ENCODE data around the gene PTPRM. TPM values are rescaled to one million over a fixed set of nuclear protein-coding genes. Genes with fewer than 3 reads are reported as not detected.
"Not testable (repeated sequence)": the region's sequence is repeated elsewhere in the genome, so short reads cannot be mapped to it uniquely, and the experiment has no call there.

PTPRM gene
- total and polyA plus RNA-seq, 2 experiments from 2014 or later: 30.9 to 62.8 TPM

DNA sequence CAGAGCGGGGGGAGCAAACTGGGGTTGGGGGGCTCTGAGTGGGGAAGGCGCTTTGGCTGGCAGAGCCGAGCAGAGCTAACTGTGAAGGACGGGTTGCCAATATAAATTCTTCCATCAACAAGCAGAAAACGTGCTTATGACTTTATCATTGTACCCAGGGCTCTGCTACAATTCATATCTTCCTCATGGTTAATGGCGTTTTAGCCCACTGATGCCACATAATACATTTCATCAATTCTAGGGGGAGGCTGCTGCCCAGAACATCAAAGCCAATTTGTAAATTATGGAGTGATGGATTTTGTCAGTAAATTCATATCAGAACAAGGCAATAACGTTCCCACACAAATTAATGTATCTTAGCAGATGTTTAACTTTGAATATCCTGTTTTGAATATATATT, 866.7 kb downstream of the PTPRM start:
- H3K27ac ChIP-seq: no peak overlapping the region
- no peak overlapping the region for H3K4me2 ChIP-seq (ENCODE audit: unreplicated experiment)
- H3K4me1 ChIP-seq (ENCODE audit: insufficient read depth): no peaks in the 10 kb centered on the region
- H4K20me1 ChIP-seq (ENCODE audit: insufficient read depth): no peaks in the 10 kb centered on the region
- no peaks in the 10 kb centered on the region for H3K9me3 ChIP-seq (ENCODE audit: low read depth)
- in situ Hi-C loops (cut with MboI): no loop called here
- no peak overlapping the region for H3K4me3 ChIP-seq
- no peak overlapping the region for H3K9ac ChIP-seq
- H3K27me3 ChIP-seq (replicated peaks; ENCODE audit: insufficient read depth): peaks cover 11% of the 10 kb centered on the region
- no peak overlapping the region for H2AFZ ChIP-seq
- no peaks in the 10 kb centered on the region for H3F3A ChIP-seq (ENCODE audit: insufficient read depth)
- no peaks in the 10 kb centered on the region for H3K9me2 ChIP-seq (ENCODE audit: insufficient read depth)
- no peaks in the 10 kb centered on the region for H3K79me2 ChIP-seq (ENCODE audit: insufficient read depth)
- H3K36me3 ChIP-seq (ENCODE audit: low read depth): no peaks in the 10 kb centered on the region
- 50 to 60% methylated on average over 7 of the region's 7 CpGs for WGBS, 2 experiments (ENCODE audit: low coverage in 1 of 2, low lambda C conversion rate in 2 of 2, missing lambda C conversion rate in 2 of 2)
- DNase-seq: no peak
- TF ChIP-seq EZH2phosphoT487 (IDR thresholded peaks at IDR 0.05; ENCODE audit: insufficient read depth, low read depth) (no peak), EZH2 (IDR thresholded peaks at IDR 0.05; ENCODE audit: insufficient read depth, poor library complexity, severe bottlenecking) (no peak)

DNA sequence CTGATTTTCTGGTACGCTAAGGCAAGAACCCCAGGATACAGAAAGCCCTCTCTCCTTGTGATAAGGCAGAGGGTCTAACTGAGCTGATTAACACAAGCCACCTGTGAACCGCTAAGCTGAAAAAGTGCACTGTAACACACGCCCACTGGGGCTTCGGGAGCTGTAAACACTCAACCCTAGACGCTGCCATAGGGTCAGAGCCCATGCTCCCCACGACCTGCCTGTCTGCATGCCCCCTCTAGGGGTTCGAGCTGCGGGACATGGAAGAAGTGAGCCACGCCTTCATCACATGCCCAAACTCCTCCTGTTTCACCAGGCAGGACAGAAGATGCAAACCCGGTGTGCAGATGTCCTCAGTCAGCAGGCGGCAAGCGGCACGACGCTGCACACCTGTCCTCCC, 868.3 kb downstream of the PTPRM start:
- DNase-seq: no peak
- no peaks in the 10 kb centered on the region for H3K4me1 ChIP-seq (ENCODE audit: insufficient read depth)
- no peaks in the 10 kb centered on the region for H3K9me2 ChIP-seq (ENCODE audit: insufficient read depth)
- H3K27ac ChIP-seq: no peak overlapping the region
- no peak overlapping the region for H2AFZ ChIP-seq
- no peaks in the 10 kb centered on the region for H3K79me2 ChIP-seq (ENCODE audit: insufficient read depth)
- H4K20me1 ChIP-seq (ENCODE audit: insufficient read depth): no peaks in the 10 kb centered on the region
- H3K36me3 ChIP-seq (ENCODE audit: low read depth): no peaks in the 10 kb centered on the region
- H3K9ac ChIP-seq: no peak overlapping the region
- TF ChIP-seq EZH2 (IDR thresholded peaks at IDR 0.05; ENCODE audit: insufficient read depth, poor library complexity, severe bottlenecking): no peak
- no peak for TF ChIP-seq EZH2phosphoT487 (IDR thresholded peaks at IDR 0.05; ENCODE audit: insufficient read depth, low read depth)
- H3F3A ChIP-seq (ENCODE audit: insufficient read depth): no peaks in the 10 kb centered on the region
- no peaks in the 10 kb centered on the region for H3K9me3 ChIP-seq (ENCODE audit: low read depth)
- WGBS, 2 experiments (ENCODE audit: low coverage in 1 of 2, low lambda C conversion rate in 2 of 2, missing lambda C conversion rate in 2 of 2): 54 to 55% methylated on average over 14 of the region's 14 CpGs
- in situ Hi-C loops (cut with MboI): no loop called here
- H3K4me3 ChIP-seq: no peak overlapping the region
- H3K27me3 ChIP-seq (replicated peaks; ENCODE audit: insufficient read depth): peaks cover 11% of the 10 kb centered on the region
- H3K4me2 ChIP-seq (ENCODE audit: unreplicated experiment): no peak overlapping the region

DNA sequence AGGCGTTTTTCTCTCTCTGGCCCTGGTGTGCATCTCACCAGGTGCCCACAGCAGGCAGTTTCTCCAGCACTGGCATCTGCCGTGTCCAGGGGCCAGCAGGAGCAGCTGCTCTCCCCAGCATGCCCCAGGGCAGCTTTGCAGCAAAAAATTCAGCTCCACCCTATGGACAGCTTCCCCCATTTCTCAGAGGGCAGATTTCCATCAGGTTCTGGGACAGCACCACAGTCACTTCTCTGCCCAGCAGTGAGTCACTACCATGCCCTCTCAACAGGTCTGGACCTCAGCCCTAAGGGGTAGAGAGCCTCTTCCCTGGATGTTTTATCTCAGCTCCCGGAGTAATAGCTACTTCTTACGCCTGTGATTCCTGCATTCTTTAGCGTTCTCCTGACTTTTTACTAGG, 871.9 kb downstream of the PTPRM start:
- no peak overlapping the region for H2AFZ ChIP-seq
- H3F3A ChIP-seq (ENCODE audit: insufficient read depth): no peaks in the 10 kb centered on the region
- WGBS, 2 experiments (ENCODE audit: low coverage in 1 of 2, low lambda C conversion rate in 2 of 2, missing lambda C conversion rate in 2 of 2): 65 to 75% methylated on average over 5 of the region's 5 CpGs
- no peak overlapping the region for H3K9ac ChIP-seq
- H3K79me2 ChIP-seq (ENCODE audit: insufficient read depth): no peaks in the 10 kb centered on the region
- peak; percentile 4 for DNase-seq
- TF ChIP-seq EZH2phosphoT487 (IDR thresholded peaks at IDR 0.05; ENCODE audit: insufficient read depth, low read depth): no peak
- TF ChIP-seq EZH2 (IDR thresholded peaks at IDR 0.05; ENCODE audit: insufficient read depth, poor library complexity, severe bottlenecking): no peak
- in situ Hi-C loops (cut with MboI): no loop called here
- H3K36me3 ChIP-seq (ENCODE audit: low read depth): no peaks in the 10 kb centered on the region
- no peaks in the 10 kb centered on the region for H3K9me3 ChIP-seq (ENCODE audit: low read depth)
- H3K4me1 ChIP-seq (ENCODE audit: insufficient read depth): no peaks in the 10 kb centered on the region
- no peak overlapping the region for H3K4me2 ChIP-seq (ENCODE audit: unreplicated experiment)
- no peaks in the 10 kb centered on the region for H4K20me1 ChIP-seq (ENCODE audit: insufficient read depth)
- H3K4me3 ChIP-seq: no peak overlapping the region
- peaks cover 4% of the 10 kb centered on the region for H3K27me3 ChIP-seq (replicated peaks; ENCODE audit: insufficient read depth)
- H3K27ac ChIP-seq: no peak overlapping the region
- no peaks in the 10 kb centered on the region for H3K9me2 ChIP-seq (ENCODE audit: insufficient read depth)

DNA sequence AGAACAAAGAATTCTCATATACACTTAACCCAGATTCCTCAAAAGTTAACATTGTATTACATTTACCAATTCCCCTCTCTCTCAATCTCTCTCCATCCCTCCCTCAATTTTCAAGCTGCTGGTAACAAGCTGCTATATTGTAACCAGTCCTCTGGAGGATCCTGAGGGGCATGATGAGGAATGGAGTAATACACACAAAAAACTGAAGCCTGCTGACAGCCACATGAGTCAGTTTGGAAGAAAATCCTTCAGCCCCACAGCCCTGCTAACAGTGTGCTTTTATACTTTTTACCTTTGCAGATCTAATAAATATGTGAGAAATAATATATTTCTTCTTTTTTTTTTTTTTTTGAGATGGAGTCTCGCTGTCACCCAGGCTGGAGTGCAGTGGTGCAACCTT, 876.4 kb downstream of the PTPRM start:
- Histone ChIP-seq H3K4me1 (ENCODE audit: insufficient read depth) (no peaks in the 10 kb centered on the region), H3K4me3 (no peak overlapping the region), H3F3A (ENCODE audit: insufficient read depth) (no peaks in the 10 kb centered on the region), H3K4me2 (ENCODE audit: unreplicated experiment) (no peak overlapping the region), H3K79me2 (ENCODE audit: insufficient read depth) (no peaks in the 10 kb centered on the region), H2AFZ (no peak overlapping the region), H3K9me3 (ENCODE audit: low read depth) (no peaks in the 10 kb centered on the region), H3K9me2 (ENCODE audit: insufficient read depth) (no peaks in the 10 kb centered on the region), H3K9ac (no peak overlapping the region), H3K36me3 (ENCODE audit: low read depth) (no peaks in the 10 kb centered on the region), H3K27ac (no peak overlapping the region), H4K20me1 (ENCODE audit: insufficient read depth) (no peaks in the 10 kb centered on the region), H3K27me3 (replicated peaks; ENCODE audit: insufficient read depth) (no peaks in the 10 kb centered on the region; the same call in none of the 2 replicates)
- in situ Hi-C loops (cut with MboI): no loop called here
- peak; percentile 28 for DNase-seq
- WGBS, 2 experiments (ENCODE audit: low coverage in 1 of 2, low lambda C conversion rate in 2 of 2, missing lambda C conversion rate in 2 of 2): 80 to 82% methylated on average over 1 of the region's 1 CpG
- no peak for TF ChIP-seq EZH2 (IDR thresholded peaks at IDR 0.05; ENCODE audit: insufficient read depth, poor library complexity, severe bottlenecking)
- no peak for TF ChIP-seq EZH2phosphoT487 (IDR thresholded peaks at IDR 0.05; ENCODE audit: insufficient read depth, low read depth)

DNA sequence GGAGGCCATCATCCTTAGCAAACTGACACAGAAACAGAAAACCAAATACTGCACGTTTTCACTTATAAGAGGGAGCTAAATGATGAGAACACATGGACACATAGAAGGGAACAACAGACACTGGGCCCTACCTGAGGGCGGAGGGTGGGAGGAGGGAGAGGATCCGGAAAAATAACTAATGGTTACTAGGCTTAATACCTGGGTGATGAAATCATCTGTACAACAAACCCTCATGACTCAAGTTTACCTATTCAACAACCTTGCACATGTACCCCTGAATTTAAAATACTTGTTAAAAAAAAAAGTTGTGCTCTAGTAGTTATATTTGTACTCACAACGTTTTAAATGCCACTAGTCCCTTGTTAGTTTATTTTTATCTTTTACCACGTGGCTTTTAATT, 879.8 kb downstream of the PTPRM start:
- H3K9me2 ChIP-seq (ENCODE audit: insufficient read depth); DNase-seq; H3K27me3 ChIP-seq (replicated peaks; ENCODE audit: insufficient read depth); H3F3A ChIP-seq (ENCODE audit: insufficient read depth); H2AFZ ChIP-seq; H3K9me3 ChIP-seq (ENCODE audit: low read depth); H3K36me3 ChIP-seq (ENCODE audit: low read depth); H3K79me2 ChIP-seq (ENCODE audit: insufficient read depth); H3K9ac ChIP-seq; H3K4me1 ChIP-seq (ENCODE audit: insufficient read depth); H3K4me2 ChIP-seq (ENCODE audit: unreplicated experiment); H3K27ac ChIP-seq; H4K20me1 ChIP-seq (ENCODE audit: insufficient read depth); H3K4me3 ChIP-seq; in situ Hi-C loops (cut with MboI): not testable (repeated sequence)
- WGBS, 2 experiments (ENCODE audit: low coverage in 1 of 2, low lambda C conversion rate in 2 of 2, missing lambda C conversion rate in 2 of 2): 35 to 38% methylated on average over 5 of the region's 5 CpGs
